ENCODE results near the gene MATCAP1. TPM values are rescaled to one million over a fixed set of nuclear protein-coding genes. Genes with fewer than 3 reads are reported as not detected.
A peak's percentile ranks its signal among the peaks of the same experiment; 100 is the strongest.

Gene MATCAP1
- total RNA-seq, 1 experiment from 2014 or later, result 33.9 TPM

- Histone ChIP-seq H3K27me3 (replicated peaks; ENCODE audit: insufficient read depth, low read depth, low read length, poor library complexity) (no peaks in the 10 kb centered on the region), H3K9me3 (ENCODE audit: low read depth, low read length, poor library complexity, severe bottlenecking) (no peaks in the 10 kb centered on the region), H3K4me1 (ENCODE audit: insufficient read depth, low read length, poor library complexity, severe bottlenecking) (peaks cover 18% of the 10 kb centered on the region), H3K27ac (ENCODE audit: low read depth, low read length, poor library complexity, severe bottlenecking) (peak overlapping the region; percentile 85), H3K36me3 (ENCODE audit: insufficient read depth, low read length, poor library complexity, severe bottlenecking) (peaks cover 33% of the 10 kb centered on the region), H3K4me3 (ENCODE audit: low read depth, low read length, poor library complexity, severe bottlenecking) (peak overlapping the region; percentile 98)
- BruUV-seq (replicated peaks), result no TSS peak
- DNase-seq (ENCODE audit: low spot score), result no peak
- ChIA-PET CTCF (no interaction called here), POLR2A (ENCODE audit: low non-redundant PET) (no interaction called here)
- intact Hi-C loops (cut with micrococcal nuclease; ENCODE audit: unreplicated experiment), result no loop called here
- no peak for TF ChIP-seq CTCF (conservative IDR thresholded peaks at IDR 0.05; ENCODE audit: low read depth, low read length)
- no peak for TF ChIP-seq EZH2 (IDR thresholded peaks at IDR 0.05; ENCODE audit: borderline replicate concordance, low read depth, low read length, poor library complexity, severe bottlenecking)
These were observed 7.7 kb upstream of the MATCAP1 start for GRCh38 chr16:67191411-67191994.

- no TSS peak for BruUV-seq (replicated peaks)
- H3K27ac ChIP-seq (ENCODE audit: low read depth, low read length, poor library complexity, severe bottlenecking), result no peak overlapping the region
These were observed 7.0 kb upstream of the MATCAP1 start for GRCh38 chr16:67190448-67191399.

GRCh38 chr16:67190041-67190440 lies 6.3 kb upstream of the MATCAP1 start, which contains the start of gene EXOC3L1:
EXOC3L1 (minus strand) TSS chr16:67190136; CDS start chr16:67189676, 460 bp downstream.
- CTCF ChIA-PET, result no interaction called here
- intact Hi-C loops (cut with micrococcal nuclease; ENCODE audit: unreplicated experiment), result no loop called here
- Histone ChIP-seq H3K27ac (ENCODE audit: low read depth, low read length, poor library complexity, severe bottlenecking) (no peak within 1 kb of the TSS), H3K9me3 (ENCODE audit: low read depth, low read length, poor library complexity, severe bottlenecking) (no peaks in the 10 kb centered on the region), H3K36me3 (ENCODE audit: insufficient read depth, low read length, poor library complexity, severe bottlenecking) (peaks cover 18% of the 10 kb centered on the region), H3K27me3 (replicated peaks; ENCODE audit: insufficient read depth, low read depth, low read length, poor library complexity) (no peaks in the 10 kb centered on the region), H3K4me1 (ENCODE audit: insufficient read depth, low read length, poor library complexity, severe bottlenecking) (peaks cover 18% of the 10 kb centered on the region), H3K4me3 (ENCODE audit: low read depth, low read length, poor library complexity, severe bottlenecking) (no peak within 1 kb of the TSS)
- TF ChIP-seq CTCF (conservative IDR thresholded peaks at IDR 0.05; ENCODE audit: low read depth, low read length) (no peak), EZH2 (IDR thresholded peaks at IDR 0.05; ENCODE audit: borderline replicate concordance, low read depth, low read length, poor library complexity, severe bottlenecking) (no peak)
- POLR2A ChIA-PET (ENCODE audit: low non-redundant PET), result no interaction called here
- no peak for DNase-seq (ENCODE audit: low spot score)
- BruUV-seq (replicated peaks), result no TSS peak

More at GRCh38 chr16:67190448-67191399, 7.0 kb upstream of the MATCAP1 start:
- intact Hi-C loops (cut with micrococcal nuclease; ENCODE audit: unreplicated experiment), result no loop called here
- Histone ChIP-seq H3K27me3 (replicated peaks; ENCODE audit: insufficient read depth, low read depth, low read length, poor library complexity) (no peaks in the 10 kb centered on the region), H3K36me3 (ENCODE audit: insufficient read depth, low read length, poor library complexity, severe bottlenecking) (peaks cover 25% of the 10 kb centered on the region), H3K4me3 (ENCODE audit: low read depth, low read length, poor library complexity, severe bottlenecking) (no peak overlapping the region), H3K9me3 (ENCODE audit: low read depth, low read length, poor library complexity, severe bottlenecking) (no peaks in the 10 kb centered on the region), H3K4me1 (ENCODE audit: insufficient read depth, low read length, poor library complexity, severe bottlenecking) (peaks cover 18% of the 10 kb centered on the region)
- DNase-seq (ENCODE audit: low spot score), result no peak
- TF ChIP-seq CTCF (conservative IDR thresholded peaks at IDR 0.05; ENCODE audit: low read depth, low read length), result no peak
- no peak for TF ChIP-seq EZH2 (IDR thresholded peaks at IDR 0.05; ENCODE audit: borderline replicate concordance, low read depth, low read length, poor library complexity, severe bottlenecking)
- ChIA-PET CTCF (no interaction called here), POLR2A (ENCODE audit: low non-redundant PET) (no interaction called here)
